HepG2 (cell line): ENCODE data around the gene SYVN1. TPM values are rescaled to one million over a fixed set of nuclear protein-coding genes. Genes with fewer than 3 reads are reported as not detected.

ENCODE experiments used
- BCL3 ChIP-seq: sonication (generic); formaldehyde crosslinking; IDR thresholded peaks from 2 replicates; pipeline ENCODE4 v1.5.1; 2020; ENCODE audit warnings: mild to moderate bottlenecking, missing genetic modification reagents, moderate library complexity
- HNF4A ChIP-seq: sonication (generic); formaldehyde crosslinking; IDR thresholded peaks from 2 replicates; pipeline ENCODE4 v1.4.0; 2020; ENCODE audit warnings: missing genetic modification reagents
- HOXA9 ChIP-seq: sonication (generic); formaldehyde crosslinking; IDR thresholded peaks from 2 replicates; pipeline ENCODE4 v1.8.1; 2022; ENCODE audit warnings: missing genetic modification reagents, mild to moderate bottlenecking, moderate library complexity, borderline replicate concordance
- MATR3 ChIP-seq: sonication (generic); formaldehyde crosslinking; IDR thresholded peaks from 2 replicates; pipeline ENCODE4 v1.4.0; 2020; ENCODE audit warnings: missing genetic modification reagents
- PRDM15 ChIP-seq: sonication (generic); formaldehyde crosslinking; IDR thresholded peaks from 2 replicates; pipeline ENCODE4 v1.4.0; 2020; ENCODE audit warnings: missing genetic modification reagents
- SOX5 ChIP-seq: IDR thresholded peaks from 2 replicates; pipeline ENCODE4 v1.6.1; 2016; ENCODE audit warnings: borderline replicate concordance
- SOX6 ChIP-seq, 2 experiments: fragments of 450-650 bp in 1 of 2; sonication (generic) in 1 of 2; formaldehyde crosslinking in 1 of 2; IDR thresholded peaks; 2 replicates each; pipeline versions ENCODE4 v1.4.0 to v1.6.1; 2017 to 2020; ENCODE audit warnings: antibody characterized with exemption in 1 of 2, mild to moderate bottlenecking in 1 of 2, missing genetic modification reagents in 1 of 2
- TBL1XR1 ChIP-seq: fragments of 150-350 bp; IDR thresholded peaks from 2 replicates; pipeline ENCODE4 v1.6.1; 2014; ENCODE audit warnings: borderline replicate concordance, low read length; ENCODE audit not compliant: partially characterized antibody
- TFAP4 ChIP-seq: sonication (generic); IDR thresholded peaks from 2 replicates; pipeline ENCODE4 v1.6.1; 2016; ENCODE audit warnings: low read depth, borderline replicate concordance
- TRAFD1 ChIP-seq: sonication (generic); formaldehyde crosslinking; IDR thresholded peaks from 2 replicates; pipeline ENCODE4 v1.5.1; 2020; ENCODE audit warnings: missing genetic modification reagents, mild to moderate bottlenecking, borderline replicate concordance
- ZBTB39 ChIP-seq: sonication (generic); formaldehyde crosslinking; IDR thresholded peaks from 2 replicates; pipeline ENCODE4 v1.5.0; 2020; ENCODE audit warnings: missing genetic modification reagents
- ZFP37 ChIP-seq: sonication (generic); formaldehyde crosslinking; IDR thresholded peaks from 2 replicates; pipeline ENCODE4 v1.4.0; 2020; ENCODE audit warnings: missing genetic modification reagents, borderline replicate concordance
- ZHX1 ChIP-seq: sonication (generic); formaldehyde crosslinking; IDR thresholded peaks from 2 replicates; pipeline ENCODE4 v1.8.1; 2022; ENCODE audit warnings: low read depth, mild to moderate bottlenecking, missing genetic modification reagents
- ZNF816 ChIP-seq: sonication (generic); formaldehyde crosslinking; IDR thresholded peaks from 2 replicates; pipeline ENCODE4 v1.8.0; 2022; ENCODE audit warnings: missing genetic modification reagents, mild to moderate bottlenecking, borderline replicate concordance
- polyA plus RNA-seq, 8 experiments: library from polyadenylated mRNA; depleted of rRNA in 3 of 8; stranded (reverse) in 7 of 8; unstranded in 1 of 8; fragments of >200 nt; fragmentation: Illumina TruSeq in 4 of 8; extraction: Trizol in 4 of 8; gene quantifications; 2 replicates each; pipeline versions ENCODE4 v1.2.1 to v1.2.3, GENCODE V29; 2011 to 2016; ENCODE audit warnings: low read depth in 4 of 8, missing spikeins in 1 of 8, mixed read lengths in 1 of 8; ENCODE audit not compliant: insufficient read depth in 1 of 8
- total RNA-seq, 5 experiments: library from RNA; depleted of rRNA; stranded (reverse); fragments of >200 nt; fragmentation: Illumina TruSeq; extraction: Trizol; gene quantifications; 2 replicates each; pipeline ENCODE4 v1.2.3, GENCODE V29; 2016; ENCODE audit warnings: low read depth in 1 of 5

Gene SYVN1
- total and polyA plus RNA-seq, 2 of the 13 experiments (the other 11 are each of a cell fraction or from before 2014, with no cell fraction given), result 10.3 to 22.5 TPM

GRCh38 chr11:65095974-65096806 is 38.1 kb downstream of the SYVN1 start, which contains the start of gene VPS51 (continued):
- no peak for TF ChIP-seq HOXA9 (CRISPR knock-in tag)
- TF ChIP-seq TRAFD1 (CRISPR knock-in tag), result no peak
- TF ChIP-seq ZFP37 (CRISPR knock-in tag), result no peak
- peak; percentile 81 for TF ChIP-seq TBL1XR1
- peak; percentile 64 for TF ChIP-seq SOX5 (CRISPR knock-in tag)
- TF ChIP-seq ZBTB39 (CRISPR knock-in tag), result no peak
- no peak for TF ChIP-seq BCL3 (CRISPR knock-in tag)
- TF ChIP-seq ZHX1 (CRISPR knock-in tag), result no peak
- no peak for TF ChIP-seq PRDM15
- TF ChIP-seq MATR3, result no peak
- 0 out of 2 replicates have a peak, but pooled peaks have one; percentile 71 for TF ChIP-seq ZNF816 (CRISPR knock-in tag)
- peak; percentile 73 for TF ChIP-seq HNF4A (CRISPR knock-in tag)
- TF ChIP-seq TFAP4, result 0 out of 2 replicates have a peak, but pooled peaks have one; percentile 17
- no peak for TF ChIP-seq SOX6 (IDR thresholded peaks at IDR 0.05)
- TF ChIP-seq SOX6 (CRISPR knock-in tag; IDR thresholded peaks at IDR 0.05), result peak; percentile 50; the same call in 1 of the 2 replicates
